ENCODE data around the gene PTGFR. TPM values are rescaled to one million over a fixed set of nuclear protein-coding genes. Genes with fewer than 3 reads are reported as not detected.

The PTGFR gene
- total RNA-seq, 1 experiment from 2014 or later = 0.35 TPM

DNA sequence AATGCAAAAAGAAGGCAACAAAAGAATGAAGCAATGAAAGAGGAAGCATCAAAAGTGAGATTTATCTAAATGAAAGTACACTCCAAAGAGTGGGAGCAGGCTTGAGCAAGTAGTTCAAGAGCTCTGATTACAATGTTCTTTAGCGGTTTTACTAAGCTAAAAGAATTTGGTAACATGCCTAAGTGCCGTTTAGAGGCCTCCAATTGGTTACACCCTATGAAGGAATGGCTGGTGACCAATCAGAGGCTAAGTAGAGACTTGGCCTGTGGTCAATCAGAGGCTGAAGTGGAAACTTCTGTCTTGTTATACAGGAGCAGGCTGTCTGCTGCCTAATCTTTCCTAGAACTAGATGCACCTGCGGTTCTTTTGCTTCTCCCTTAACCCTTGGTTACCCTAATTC lies 59.1 kb downstream of the PTGFR start:
- Mint-ChIP-seq H3K36me3 (ENCODE audit: insufficient read depth, unreplicated experiment) (no peaks in the 10 kb centered on the region), H3K9me3 (ENCODE audit: low read depth, unreplicated experiment) (peaks cover 15% of the 10 kb centered on the region), H3K4me1 (ENCODE audit: low read depth, unreplicated experiment) (no peaks in the 10 kb centered on the region), H3K27me3 (ENCODE audit: unreplicated experiment) (no peaks in the 10 kb centered on the region), H3K4me3 (ENCODE audit: low read depth, unreplicated experiment) (no peak overlapping the region), H3K27ac (ENCODE audit: unreplicated experiment) (no peak overlapping the region)
- no TSS peak for BruUV-seq (replicated peaks)
- no peak for DNase-seq
- CTCF ChIA-PET = no interaction called here
- TF ChIP-seq, protein P1, sequence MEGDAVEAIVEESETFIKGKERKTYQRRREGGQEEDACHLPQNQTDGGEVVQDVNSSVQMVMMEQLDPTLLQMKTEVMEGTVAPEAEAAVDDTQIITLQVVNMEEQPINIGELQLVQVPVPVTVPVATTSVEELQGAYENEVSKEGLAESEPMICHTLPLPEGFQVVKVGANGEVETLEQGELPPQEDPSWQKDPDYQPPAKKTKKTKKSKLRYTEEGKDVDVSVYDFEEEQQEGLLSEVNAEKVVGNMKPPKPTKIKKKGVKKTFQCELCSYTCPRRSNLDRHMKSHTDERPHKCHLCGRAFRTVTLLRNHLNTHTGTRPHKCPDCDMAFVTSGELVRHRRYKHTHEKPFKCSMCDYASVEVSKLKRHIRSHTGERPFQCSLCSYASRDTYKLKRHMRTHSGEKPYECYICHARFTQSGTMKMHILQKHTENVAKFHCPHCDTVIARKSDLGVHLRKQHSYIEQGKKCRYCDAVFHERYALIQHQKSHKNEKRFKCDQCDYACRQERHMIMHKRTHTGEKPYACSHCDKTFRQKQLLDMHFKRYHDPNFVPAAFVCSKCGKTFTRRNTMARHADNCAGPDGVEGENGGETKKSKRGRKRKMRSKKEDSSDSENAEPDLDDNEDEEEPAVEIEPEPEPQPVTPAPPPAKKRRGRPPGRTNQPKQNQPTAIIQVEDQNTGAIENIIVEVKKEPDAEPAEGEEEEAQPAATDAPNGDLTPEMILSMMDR (IDR thresholded peaks at IDR 0.05; ENCODE audit: unreplicated experiment) = no peak
- intact Hi-C loops (cut with micrococcal nuclease; ENCODE audit: unreplicated experiment) = no loop called here

DNA sequence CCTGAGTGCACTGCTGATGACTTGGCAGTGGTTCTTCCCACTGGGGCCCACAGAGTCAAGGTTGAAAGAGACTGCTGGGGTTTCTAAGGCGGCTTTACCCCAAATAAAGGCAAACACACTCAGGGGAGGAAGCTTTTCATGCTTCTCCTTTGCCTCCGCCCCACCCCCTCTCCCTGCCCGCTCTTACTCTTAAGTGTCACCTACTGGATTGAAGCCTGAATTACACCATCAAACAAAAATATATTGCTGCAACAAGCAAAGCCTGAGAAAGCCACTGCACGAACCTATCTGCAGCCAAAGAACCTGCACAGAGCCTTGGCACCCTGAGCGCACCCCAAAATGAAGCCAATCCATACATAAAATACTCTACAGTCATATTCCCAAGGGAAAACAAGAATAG lies 63.1 kb downstream of the PTGFR start:
- no peaks in the 10 kb centered on the region for H3K27me3 Mint-ChIP-seq (ENCODE audit: unreplicated experiment)
- no peak overlapping the region for H3K27ac Mint-ChIP-seq (ENCODE audit: unreplicated experiment)
- H3K36me3 Mint-ChIP-seq (ENCODE audit: insufficient read depth, unreplicated experiment) = no peaks in the 10 kb centered on the region
- H3K4me1 Mint-ChIP-seq (ENCODE audit: low read depth, unreplicated experiment) = no peaks in the 10 kb centered on the region
- CTCF ChIA-PET = no interaction called here
- BruUV-seq (replicated peaks) = no TSS peak
- H3K4me3 Mint-ChIP-seq (ENCODE audit: low read depth, unreplicated experiment) = no peak overlapping the region
- H3K9me3 Mint-ChIP-seq (ENCODE audit: low read depth, unreplicated experiment) = peaks cover 19% of the 10 kb centered on the region
- intact Hi-C loops (cut with micrococcal nuclease; ENCODE audit: unreplicated experiment) = no loop called here
- peak; percentile 9 for DNase-seq
- TF ChIP-seq, protein P1 (IDR thresholded peaks at IDR 0.05; ENCODE audit: unreplicated experiment) = no peak

DNA sequence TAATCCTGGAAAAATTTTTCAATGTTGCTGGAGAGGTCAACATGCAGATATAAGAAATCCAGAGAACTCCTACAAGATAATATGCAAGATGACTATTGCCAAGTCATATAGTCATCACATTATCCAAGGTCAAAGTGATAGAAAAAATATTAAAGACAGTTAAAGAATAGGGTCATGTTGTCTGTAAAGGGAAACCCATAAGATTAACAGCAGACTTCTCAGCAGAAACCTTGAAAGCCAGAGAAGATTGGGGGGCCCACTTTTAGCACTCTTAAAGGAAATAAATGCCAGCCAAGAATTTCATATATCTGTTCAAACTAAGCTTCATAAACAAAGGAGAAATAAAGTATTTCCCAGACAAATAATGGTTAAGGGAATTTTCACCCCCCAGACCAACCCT lies 64.1 kb downstream of the PTGFR start:
- BruUV-seq (replicated peaks) = no TSS peak
- no peaks in the 10 kb centered on the region for H3K27me3 Mint-ChIP-seq (ENCODE audit: unreplicated experiment)
- intact Hi-C loops (cut with micrococcal nuclease; ENCODE audit: unreplicated experiment) = no loop called here
- TF ChIP-seq, protein P1 (IDR thresholded peaks at IDR 0.05; ENCODE audit: unreplicated experiment) = no peak
- DNase-seq = no peak
- CTCF ChIA-PET = no interaction called here
- no peak overlapping the region for H3K27ac Mint-ChIP-seq (ENCODE audit: unreplicated experiment)
- H3K4me1 Mint-ChIP-seq (ENCODE audit: low read depth, unreplicated experiment) = no peaks in the 10 kb centered on the region
- no peak overlapping the region for H3K4me3 Mint-ChIP-seq (ENCODE audit: low read depth, unreplicated experiment)
- H3K9me3 Mint-ChIP-seq (ENCODE audit: low read depth, unreplicated experiment) = peaks cover 15% of the 10 kb centered on the region
- no peaks in the 10 kb centered on the region for H3K36me3 Mint-ChIP-seq (ENCODE audit: insufficient read depth, unreplicated experiment)

DNA sequence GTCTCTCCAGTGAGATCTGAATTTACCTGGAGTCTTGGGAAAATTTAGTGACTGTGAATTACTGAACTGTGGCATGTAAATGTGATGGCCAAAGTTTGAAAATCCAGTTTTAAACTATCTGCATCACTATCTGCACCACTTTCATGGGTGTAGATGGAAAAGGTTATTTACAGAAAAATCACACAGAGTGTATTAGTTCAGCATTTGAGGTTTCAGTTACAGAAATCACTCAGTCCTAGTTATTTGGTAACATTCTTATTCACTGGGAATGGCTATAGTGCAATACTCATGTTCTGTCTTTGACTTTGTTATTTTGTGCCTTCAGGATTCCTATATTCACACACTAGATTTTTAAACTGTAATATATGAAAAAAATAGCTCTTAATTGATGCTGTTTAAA lies 68.9 kb downstream of the PTGFR start:
- Mint-ChIP-seq H3K27ac (ENCODE audit: unreplicated experiment) (no peak overlapping the region), H3K9me3 (ENCODE audit: low read depth, unreplicated experiment) (peaks cover 5% of the 10 kb centered on the region), H3K4me1 (ENCODE audit: low read depth, unreplicated experiment) (no peaks in the 10 kb centered on the region), H3K4me3 (ENCODE audit: low read depth, unreplicated experiment) (no peak overlapping the region), H3K36me3 (ENCODE audit: insufficient read depth, unreplicated experiment) (no peaks in the 10 kb centered on the region), H3K27me3 (ENCODE audit: unreplicated experiment) (no peaks in the 10 kb centered on the region)
- TF ChIP-seq, protein P1 (IDR thresholded peaks at IDR 0.05; ENCODE audit: unreplicated experiment) = no peak
- BruUV-seq (replicated peaks) = no TSS peak
- no peak for DNase-seq
- CTCF ChIA-PET = no interaction called here
- intact Hi-C loops (cut with micrococcal nuclease; ENCODE audit: unreplicated experiment) = no loop called here
